CD4-positive, alpha-beta memory T cell (primary cell): ENCODE results near the gene CMPK2. TPM values are rescaled to one million over a fixed set of nuclear protein-coding genes. Genes with fewer than 3 reads are reported as not detected.

Source experiments
- polyA plus RNA-seq, 2 donors: library from polyadenylated mRNA; unstranded; fragments of 300-500 nt; fragmentation: Illumina TruSeq; gene quantifications; one replicate each; pipeline ENCODE4 v1.2.3, GENCODE V29; 2021
- total RNA-seq, 2 experiments: library from RNA; stranded (reverse); gene quantifications; one replicate each; pipeline ENCODE4 v1.2.3, GENCODE V29; 2021

CMPK2 gene
- total and polyA plus RNA-seq, 4 experiments from 2014 or later: 3.5 to 9.7 (median 5.2) TPM

Other genes starting within 250 kb of the CMPK2 start
- gene RSAD2, start 11.9 kb upstream of the CMPK2 start, total RNA-seq: 1 to 10 TPM; 3.8 to 4.9 TPM
- 10 to 100 TPM in 1 of 2 donors, 1 to 10 TPM in 1; 5.1 to 10.4 TPM for gene RSAD2, start 11.9 kb upstream of the CMPK2 start, polyA plus RNA-seq
- gene RNF144A, start 51.5 kb upstream of the CMPK2 start, total RNA-seq: 10 to 100 TPM; 34.3 to 41.1 TPM
- 10 to 100 TPM in 1 of 2 donors, 1 to 10 TPM in 1; 3.9 to 13.3 TPM for gene RNF144A, start 51.5 kb upstream of the CMPK2 start, polyA plus RNA-seq